HTR-8/SVneo (cell line): ENCODE results near the gene HOXD10.

Experiments used
- DNase-seq: peaks from one replicate; pipeline ENCODE4 v3.0.0; 2011; ENCODE audit warnings: low spot score, mixed read lengths; ENCODE audit not compliant: insufficient read length
- FAIRE-seq: peaks from 2 replicates; lab custom pipeline; 2011; peaks lifted over from hg19 to GRCh38; lab: Jason Lieb, UNC

Gene HOXD10

GRCh38 chr2:176130957-176131847, 14.6 kb downstream of the HOXD10 start:
- DNase-seq (no peak), FAIRE-seq (no peak)

- no peak for FAIRE-seq
- no peak for DNase-seq
Observed at GRCh38 chr2:176131848-176132158, 15.2 kb downstream of the HOXD10 start.

- DNase-seq: no peak
- peak; percentile 9 for FAIRE-seq
Observed at GRCh38 chr2:176132205-176133171, 15.9 kb downstream of the HOXD10 start.

- FAIRE-seq: no peak
- no peak for DNase-seq
Observed at GRCh38 chr2:176133389-176133788, 16.8 kb downstream of the HOXD10 start.

GRCh38 chr2:176134035-176134434, 17.5 kb downstream of the HOXD10 start:
- no peak for FAIRE-seq
- DNase-seq: no peak

GRCh38 chr2:176135035-176135440, 18.5 kb downstream of the HOXD10 start:
- DNase-seq (peak; percentile 26), FAIRE-seq (no peak)

- FAIRE-seq (no peak), DNase-seq (peak; percentile 45)
Observed at GRCh38 chr2:176136374-176137251, 20.0 kb downstream of the HOXD10 start.

GRCh38 chr2:176137252-176137580, 20.6 kb downstream of the HOXD10 start:
- no peak for FAIRE-seq
- DNase-seq: no peak

GRCh38 chr2:176137906-176138305, 21.3 kb downstream of the HOXD10 start:
- FAIRE-seq: no peak

GRCh38 chr2:176138526-176138922, 21.9 kb downstream of the HOXD10 start:
- no peak for FAIRE-seq
- no peak for DNase-seq

More at GRCh38 chr2:176137906-176138305, 21.3 kb downstream of the HOXD10 start:
- no peak for DNase-seq

GRCh38 chr2:176138923-176139660, 22.5 kb downstream of the HOXD10 start:
- FAIRE-seq: peak; percentile 9
- no peak for DNase-seq

GRCh38 chr2:176139661-176140512, 23.3 kb downstream of the HOXD10 start:
- no peak for FAIRE-seq
- no peak for DNase-seq

GRCh38 chr2:176140513-176141317, 24.1 kb downstream of the HOXD10 start:
- DNase-seq (peak; percentile 81), FAIRE-seq (peak; percentile 79)

- DNase-seq: no peak
- no peak for FAIRE-seq
Observed at GRCh38 chr2:176142281-176142680, 25.7 kb downstream of the HOXD10 start.

- FAIRE-seq: no peak
- DNase-seq: no peak
Observed at GRCh38 chr2:176145085-176145969, 28.7 kb downstream of the HOXD10 start.

GRCh38 chr2:176146101-176146500, 29.5 kb downstream of the HOXD10 start:
- no peak for DNase-seq
- no peak for FAIRE-seq

- no peak for FAIRE-seq
- no peak for DNase-seq
Observed at GRCh38 chr2:176146645-176147044, 30.1 kb downstream of the HOXD10 start.
